SK-N-MC (cell line): ENCODE data around the gene CNRIP1.

Source experiments
- DNase-seq: peaks from one replicate; pipeline ENCODE4 v3.0.0-alpha.2; 2011; ENCODE audit warnings: low read depth, low spot score
- H3K27ac ChIP-seq: fragments of 200-600 bp; sonication (generic); 2 replicates; pipeline ENCODE4 v1.5.1; 2016; ENCODE audit warnings: mixed run types
- H3K36me3 ChIP-seq: fragments of 200-600 bp; sonication (generic); 2 replicates; pipeline ENCODE4 v1.6.1; 2017; ENCODE audit warnings: antibody characterized with exemption, low read length, mixed read lengths; ENCODE audit not compliant: insufficient read depth
- H3K4me3 ChIP-seq: fragments of 200-600 bp; sonication (generic); 2 replicates; pipeline ENCODE4 v1.5.1; 2016
- H3K9ac ChIP-seq: fragments of 200-600 bp; sonication (generic); 2 replicates; pipeline ENCODE4 v1.8.0; 2017; ENCODE audit warnings: mixed run types, mixed read lengths; ENCODE audit not compliant: insufficient read length
- H3K9me3 ChIP-seq: fragments of 200-600 bp; sonication (generic); 2 replicates; pipeline ENCODE4 v1.6.1; 2017; ENCODE audit warnings: low read depth, mild to moderate bottlenecking, antibody characterized with exemption, low read length, moderate library complexity, mixed read lengths
- EZH2 ChIP-seq: fragments of 200-600 bp; sonication (generic); IDR thresholded peaks from one replicate; pipeline ENCODE4 v1.6.1; 2017; ENCODE audit warnings: antibody characterized with exemption
- FOXP2 ChIP-seq: optimal IDR thresholded peaks from 2 replicates; pipeline ENCODE3; 2011; ENCODE audit warnings: mild to moderate bottlenecking, moderate library complexity; ENCODE audit not compliant: insufficient read depth; ENCODE audit errors: extremely low read length, control extremely low read depth
- POLR2AphosphoS5 ChIP-seq: IDR thresholded peaks from 2 replicates; pipeline ENCODE4 v1.6.1; 2012; ENCODE audit warnings: mild to moderate bottlenecking, low read depth, low read length, borderline replicate concordance

Gene CNRIP1

GRCh38 chr2:68245672-68246071 is 74.1 kb downstream of the CNRIP1 start:
- no peak overlapping the region for H3K9ac ChIP-seq
- DNase-seq, result no peak
- H3K27ac ChIP-seq, result no peak overlapping the region
- no peak overlapping the region for H3K4me3 ChIP-seq
- TF ChIP-seq EZH2 (no peak), POLR2AphosphoS5 (no peak), FOXP2 (no peak)
- H3K36me3 ChIP-seq, result peaks cover 19% of the 10 kb centered on the region
- no peaks in the 10 kb centered on the region for H3K9me3 ChIP-seq

GRCh38 chr2:68245066-68245465 is 74.7 kb downstream of the CNRIP1 start:
- peaks cover 13% of the 10 kb centered on the region for H3K36me3 ChIP-seq
- peak overlapping the region; percentile 78; the same call in 1 of the 2 replicates for H3K27ac ChIP-seq
- no peak overlapping the region for H3K9ac ChIP-seq
- DNase-seq, result no peak
- H3K9me3 ChIP-seq, result no peaks in the 10 kb centered on the region
- TF ChIP-seq POLR2AphosphoS5 (no peak), EZH2 (no peak), FOXP2 (no peak)
- H3K4me3 ChIP-seq, result peak overlapping the region; percentile 56

GRCh38 chr2:68244456-68244855 is 75.3 kb downstream of the CNRIP1 start:
- no peak for DNase-seq
- Histone ChIP-seq H3K27ac (peak overlapping the region; percentile 78), H3K36me3 (peaks cover 16% of the 10 kb centered on the region), H3K9ac (no peak overlapping the region), H3K4me3 (peak overlapping the region; percentile 56), H3K9me3 (no peaks in the 10 kb centered on the region)
- no peak for TF ChIP-seq POLR2AphosphoS5
